Cardiac fibroblast (primary cell): Measurements from ENCODE around the gene CYP46A1.

Source experiments
- DNase-seq, 2 donors: peaks; one replicate each; pipeline versions ENCODE4 v3.0.0 to v3.0.0-alpha.2; 2010; ENCODE audit warnings: low read depth in 2 of 2
- H3K4me3 ChIP-seq, 2 donors: replicated peaks in 1 of 2; 1 replicate in 1 of 2; 2 replicates in 1 of 2; pipeline ENCODE4 v1.5.1; 2011; ENCODE audit warnings: low read depth in 2 of 2, low read length in 2 of 2, mild to moderate bottlenecking in 2 of 2, moderate library complexity in 1 of 2
- TF ChIP-seq, protein P1 (sequence below): IDR thresholded peaks from one replicate; pipeline ENCODE4 v1.5.1; 2011; ENCODE audit warnings: low read depth, mild to moderate bottlenecking, low read length, inconsistent platforms

CYP46A1 gene

DNA sequence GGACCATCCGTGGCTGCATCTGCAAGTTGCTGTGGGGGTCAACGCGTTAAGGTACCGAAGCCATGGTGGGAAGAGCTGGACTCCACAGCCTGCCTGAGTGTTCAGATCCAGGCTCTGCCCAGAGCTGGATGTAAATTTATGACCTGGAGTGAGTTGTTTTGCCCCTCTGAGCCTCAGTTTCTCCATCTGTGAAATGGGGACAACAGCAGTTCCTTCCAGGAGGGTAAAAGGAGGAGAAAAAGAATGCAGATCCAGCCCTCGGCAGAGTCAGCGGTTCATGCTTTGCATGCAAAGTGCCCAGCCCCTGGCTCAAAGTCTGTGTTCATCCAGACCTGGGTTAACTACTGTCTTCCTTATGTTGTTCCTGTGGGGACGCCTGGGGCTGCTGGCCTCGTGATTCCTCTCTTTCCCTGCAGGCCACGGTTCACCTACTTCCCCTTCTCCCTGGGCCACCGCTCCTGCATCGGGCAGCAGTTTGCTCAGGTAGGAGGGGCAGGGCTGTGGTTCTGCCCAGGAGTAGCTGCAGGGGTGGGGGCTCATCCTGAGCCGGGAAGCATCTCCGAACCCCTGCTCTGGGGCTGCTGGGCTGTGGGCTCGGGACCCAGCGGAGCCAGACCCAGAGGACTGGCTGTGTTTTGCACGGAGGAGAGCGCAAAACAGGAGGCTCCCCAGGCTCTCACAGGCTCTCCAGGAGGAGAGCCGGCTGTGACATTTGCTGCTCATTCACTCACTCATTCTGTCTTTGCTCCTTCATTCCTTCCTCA is 41.9 kb downstream of the CYP46A1 start:
- no peak for DNase-seq
- no peak overlapping the region for H3K4me3 ChIP-seq
- TF ChIP-seq, protein P1, sequence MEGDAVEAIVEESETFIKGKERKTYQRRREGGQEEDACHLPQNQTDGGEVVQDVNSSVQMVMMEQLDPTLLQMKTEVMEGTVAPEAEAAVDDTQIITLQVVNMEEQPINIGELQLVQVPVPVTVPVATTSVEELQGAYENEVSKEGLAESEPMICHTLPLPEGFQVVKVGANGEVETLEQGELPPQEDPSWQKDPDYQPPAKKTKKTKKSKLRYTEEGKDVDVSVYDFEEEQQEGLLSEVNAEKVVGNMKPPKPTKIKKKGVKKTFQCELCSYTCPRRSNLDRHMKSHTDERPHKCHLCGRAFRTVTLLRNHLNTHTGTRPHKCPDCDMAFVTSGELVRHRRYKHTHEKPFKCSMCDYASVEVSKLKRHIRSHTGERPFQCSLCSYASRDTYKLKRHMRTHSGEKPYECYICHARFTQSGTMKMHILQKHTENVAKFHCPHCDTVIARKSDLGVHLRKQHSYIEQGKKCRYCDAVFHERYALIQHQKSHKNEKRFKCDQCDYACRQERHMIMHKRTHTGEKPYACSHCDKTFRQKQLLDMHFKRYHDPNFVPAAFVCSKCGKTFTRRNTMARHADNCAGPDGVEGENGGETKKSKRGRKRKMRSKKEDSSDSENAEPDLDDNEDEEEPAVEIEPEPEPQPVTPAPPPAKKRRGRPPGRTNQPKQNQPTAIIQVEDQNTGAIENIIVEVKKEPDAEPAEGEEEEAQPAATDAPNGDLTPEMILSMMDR, result no peak

GRCh38 chr14:99726538-99727095 is 42.5 kb downstream of the CYP46A1 start:
- TF ChIP-seq, protein P1, result no peak
- DNase-seq, result no peak
- H3K4me3 ChIP-seq, result no peak overlapping the region

DNA sequence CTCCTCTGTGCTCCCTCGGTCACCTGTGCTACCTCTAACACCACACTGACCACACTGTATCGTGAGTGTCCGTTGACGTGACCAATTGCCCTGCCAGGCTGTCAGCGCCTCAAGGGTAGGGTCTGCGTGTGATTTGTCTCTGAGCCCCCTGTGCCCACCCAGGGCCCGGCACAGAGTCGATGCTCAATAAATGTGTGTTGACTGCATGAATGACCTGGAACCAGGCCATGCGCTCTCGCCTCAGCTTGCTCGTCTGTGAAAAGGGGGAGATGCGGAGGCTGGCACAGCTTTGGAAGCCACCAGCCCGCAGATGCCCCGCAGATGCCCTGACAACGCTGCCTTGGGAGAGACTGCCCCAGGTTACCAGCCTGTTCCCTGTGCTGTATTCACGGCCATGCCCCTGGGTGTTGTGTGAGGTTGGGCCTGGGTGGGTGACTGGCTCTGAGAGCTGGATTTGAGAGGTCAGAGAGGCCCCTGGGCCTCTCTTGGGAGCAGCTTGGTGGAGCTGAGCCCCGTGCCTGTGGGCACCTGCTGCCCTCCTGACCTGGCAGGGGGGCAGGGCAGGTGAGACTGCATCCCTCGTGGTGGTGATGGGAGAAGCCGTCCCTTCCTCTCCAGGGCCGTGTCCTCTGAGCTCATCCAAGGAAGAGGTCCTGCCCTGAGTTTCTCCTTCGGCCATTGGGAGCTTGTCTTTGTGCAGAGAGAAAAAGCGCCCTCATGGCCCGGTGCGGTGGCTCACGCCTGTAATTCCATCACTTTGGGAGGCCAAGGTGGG is 43.2 kb downstream of the CYP46A1 start:
- no peak overlapping the region for H3K4me3 ChIP-seq
- TF ChIP-seq, protein P1, result no peak
- no peak for DNase-seq

GRCh38 chr14:99728231-99728920 is 44.3 kb downstream of the CYP46A1 start:
- DNase-seq, result no peak
- TF ChIP-seq, protein P1, result no peak
- no peak overlapping the region for H3K4me3 ChIP-seq

- TF ChIP-seq, protein P1, result no peak
- H3K4me3 ChIP-seq, result no peak overlapping the region
- no peak for DNase-seq
Observed at GRCh38 chr14:99728981-99729451, 44.9 kb downstream of the CYP46A1 start.

GRCh38 chr14:99729991-99730875 is 46.1 kb downstream of the CYP46A1 start:
- TF ChIP-seq, protein P1, result peak; percentile 78
- peak; percentile 42 to 46 for DNase-seq
- H3K4me3 ChIP-seq, result peak overlapping the region; percentile 28 to 57
